ENCODE results near the gene KISS1. TPM values are rescaled to one million over a fixed set of nuclear protein-coding genes. Genes with fewer than 3 reads are reported as not detected.

Gene KISS1
- polyA plus RNA-seq, 1 donor (not counting 4 experiments of a cell fraction or from before 2014, with no cell fraction given), result not detected

DNA sequence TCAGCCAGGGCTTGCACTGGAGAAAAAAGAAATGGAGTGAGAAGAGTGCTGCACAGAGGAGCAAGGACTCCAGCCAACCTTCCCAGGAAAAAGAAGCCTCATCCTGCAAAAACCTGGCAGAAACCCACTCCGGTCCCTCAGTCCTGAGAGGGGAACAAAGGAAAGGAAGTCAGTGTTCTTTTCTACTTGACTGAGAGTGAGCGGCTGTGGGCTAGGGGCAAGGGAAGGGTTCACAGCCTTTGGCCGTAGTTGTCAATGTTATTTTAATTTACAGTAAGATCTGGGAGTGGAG, 26.4 kb upstream of the KISS1 start:
- FAIRE-seq, result no peak
- Histone ChIP-seq H3K9ac (ENCODE audit: control insufficient read depth, extremely low read depth, insufficient read depth, low read length) (no peak overlapping the region), H3K4me3 (ENCODE audit: control insufficient read depth in 2 of 3, extremely low read depth in 1 of 3, insufficient read depth in 2 of 3, low read depth in 1 of 3, low read length in 3 of 3) (no peak overlapping the region)

DNA sequence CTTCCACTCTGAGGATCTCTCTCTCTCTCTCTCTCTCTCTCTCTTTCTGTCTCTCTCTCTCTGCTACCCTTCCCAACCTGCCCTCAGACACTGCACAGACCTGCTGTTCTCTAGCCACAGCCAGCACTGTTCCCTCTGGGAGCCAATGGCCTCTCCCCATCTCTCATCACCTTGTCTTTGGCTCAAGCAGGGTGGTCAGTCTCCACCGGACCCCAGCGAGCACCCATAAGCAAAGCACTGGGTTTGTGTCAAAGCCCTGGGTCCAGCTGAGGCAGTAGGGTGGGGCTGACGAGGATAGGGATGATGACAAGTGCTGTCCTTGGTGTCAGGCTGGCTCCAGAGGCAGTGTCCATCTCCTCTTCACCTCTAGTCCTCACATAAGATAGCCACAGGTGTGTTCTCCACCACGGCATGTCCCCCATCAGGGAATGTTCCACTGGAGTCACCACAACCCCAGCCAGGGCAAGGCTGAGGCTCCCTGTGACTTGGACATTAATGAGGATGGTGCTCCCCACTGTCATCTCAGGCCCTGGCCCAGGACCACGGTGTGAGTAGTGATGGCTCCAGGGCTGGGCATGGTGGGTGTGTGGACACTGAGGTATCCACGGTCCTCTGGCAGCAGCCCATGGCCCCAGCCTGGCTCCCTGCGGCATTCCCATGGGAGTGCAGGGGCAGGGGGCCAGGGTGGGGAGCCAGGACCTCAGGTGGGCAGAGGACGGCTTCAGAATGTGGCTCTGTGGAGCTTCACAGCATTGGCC, 25.9 kb upstream of the KISS1 start:
- H3K9ac ChIP-seq (ENCODE audit: control insufficient read depth, extremely low read depth, insufficient read depth, low read length), result no peak overlapping the region
- no peaks in the 10 kb centered on the region for H4K20me1 ChIP-seq (ENCODE audit: control insufficient read depth, extremely low read depth, insufficient read depth, low read length)
- no peak overlapping the region for H3K27ac ChIP-seq (ENCODE audit: control insufficient read depth, insufficient read depth, low read length)
- no peak overlapping the region for H3K4me2 ChIP-seq (ENCODE audit: control insufficient read depth, extremely low read depth, insufficient read depth, low read depth, low read length)
- no peak overlapping the region for H2AFZ ChIP-seq (ENCODE audit: control insufficient read depth, low read length)
- DNase-seq (ENCODE audit: low read depth, low spot score) (no peak), FAIRE-seq (no peak)
- H3K27me3 ChIP-seq (ENCODE audit: control insufficient read depth, extremely low read depth, insufficient read depth, low read length), result no peaks in the 10 kb centered on the region
- no peak overlapping the region for H3K4me3 ChIP-seq (ENCODE audit: control insufficient read depth in 2 of 3, extremely low read depth in 1 of 3, insufficient read depth in 2 of 3, low read depth in 1 of 3, low read length in 3 of 3)
- H3K79me2 ChIP-seq (ENCODE audit: control insufficient read depth, insufficient read depth, low read length), result no peaks in the 10 kb centered on the region
- no peaks in the 10 kb centered on the region for H3K9me1 ChIP-seq (ENCODE audit: control insufficient read depth, extremely low read depth, insufficient read depth, low read length)
- dilution Hi-C loops (cut with MboI; ENCODE audit: extremely low pct_ligation_motif_present, low sequenced_read_pairs), result no loop called here
- H3K4me1 ChIP-seq (ENCODE audit: control insufficient read depth, extremely low read depth, insufficient read depth, low read length), result peaks cover 18% of the 10 kb centered on the region
- no peaks in the 10 kb centered on the region for H3K9me3 ChIP-seq (ENCODE audit: control insufficient read depth, low read depth, low read length)
- TF ChIP-seq CTCF (optimal IDR thresholded peaks at IDR 0.05 in 1 of 3, IDR thresholded peaks at IDR 0.05 in 1 of 3, conservative IDR thresholded peaks at IDR 0.05 in 1 of 3; ENCODE audit: extremely low read depth in 1 of 3, insufficient read depth in 2 of 3, low read length in 3 of 3), result no peak
- no peak for TF ChIP-seq EZH2 (IDR thresholded peaks at IDR 0.05; ENCODE audit: low read length)
- peaks cover 0 to 3% of the 10 kb centered on the region in 2 experiments for H3K36me3 ChIP-seq (ENCODE audit: control insufficient read depth in 2 of 2, extremely low read depth in 1 of 2, insufficient read depth in 2 of 2, low read length in 2 of 2)

More for the DNA sequence above, 26.4 kb upstream of the KISS1 start:
- no peak for DNase-seq (ENCODE audit: low read depth, low spot score)
- no peaks in the 10 kb centered on the region for H3K9me3 ChIP-seq (ENCODE audit: control insufficient read depth, low read depth, low read length)
- no peaks in the 10 kb centered on the region for H3K27me3 ChIP-seq (ENCODE audit: control insufficient read depth, extremely low read depth, insufficient read depth, low read length)
- peaks cover 18% of the 10 kb centered on the region for H3K4me1 ChIP-seq (ENCODE audit: control insufficient read depth, extremely low read depth, insufficient read depth, low read length)
- H4K20me1 ChIP-seq (ENCODE audit: control insufficient read depth, extremely low read depth, insufficient read depth, low read length), result no peaks in the 10 kb centered on the region
- H3K79me2 ChIP-seq (ENCODE audit: control insufficient read depth, insufficient read depth, low read length), result no peaks in the 10 kb centered on the region
- H3K9me1 ChIP-seq (ENCODE audit: control insufficient read depth, extremely low read depth, insufficient read depth, low read length), result no peaks in the 10 kb centered on the region
- H3K27ac ChIP-seq (ENCODE audit: control insufficient read depth, insufficient read depth, low read length), result no peak overlapping the region
- dilution Hi-C loops (cut with MboI; ENCODE audit: extremely low pct_ligation_motif_present, low sequenced_read_pairs), result no loop called here
- H3K36me3 ChIP-seq (ENCODE audit: control insufficient read depth in 2 of 2, extremely low read depth in 1 of 2, insufficient read depth in 2 of 2, low read length in 2 of 2), result peaks cover 0 to 3% of the 10 kb centered on the region in 2 experiments
- H2AFZ ChIP-seq (ENCODE audit: control insufficient read depth, low read length), result no peak overlapping the region
- no peak overlapping the region for H3K4me2 ChIP-seq (ENCODE audit: control insufficient read depth, extremely low read depth, insufficient read depth, low read depth, low read length)
- TF ChIP-seq EZH2 (IDR thresholded peaks at IDR 0.05; ENCODE audit: low read length) (no peak), CTCF (optimal IDR thresholded peaks at IDR 0.05 in 1 of 3, IDR thresholded peaks at IDR 0.05 in 1 of 3, conservative IDR thresholded peaks at IDR 0.05 in 1 of 3; ENCODE audit: extremely low read depth in 1 of 3, insufficient read depth in 2 of 3, low read length in 3 of 3) (no peak)
